ENCODE data around the gene PHAF1. TPM values are rescaled to one million over a fixed set of nuclear protein-coding genes. Genes with fewer than 3 reads are reported as not detected.

PHAF1 gene
- polyA plus RNA-seq, 1 donor, result 20.8 TPM

GRCh38 chr16:67148221-67148620, 38.5 kb downstream of the PHAF1 start:
- DNase-seq, result no peak

GRCh38 chr16:67148656-67149275, 39.0 kb downstream of the PHAF1 start:
- DNase-seq, result no peak

GRCh38 chr16:67149276-67150046, 39.7 kb downstream of the PHAF1 start:
- DNase-seq, result no peak

- peak; percentile 88 for DNase-seq
These were observed 40.5 kb downstream of the PHAF1 start for GRCh38 chr16:67150047-67150832.

GRCh38 chr16:67150833-67151396, 41.2 kb downstream of the PHAF1 start, which contains the start of gene B3GNT9:
TSS of gene B3GNT9 (minus strand) at chr16:67150998. CDS start at chr16:67150485, 513 bp downstream.
- DNase-seq, result peak; percentile 89

GRCh38 chr16:67151431-67152097, 41.8 kb downstream of the PHAF1 start:
- DNase-seq, result no peak

GRCh38 chr16:67154578-67155294, 45.0 kb downstream of the PHAF1 start:
- no peak for DNase-seq

GRCh38 chr16:67155295-67156142, 45.8 kb downstream of the PHAF1 start:
- DNase-seq, result peak; percentile 89

GRCh38 chr16:67156143-67156844, 46.6 kb downstream of the PHAF1 start:
- no peak for DNase-seq

GRCh38 chr16:67157106-67157748, 47.5 kb downstream of the PHAF1 start:
- no peak for DNase-seq

GRCh38 chr16:67157892-67158635, 48.3 kb downstream of the PHAF1 start:
- DNase-seq, result no peak

GRCh38 chr16:67158637-67159600, 49.2 kb downstream of the PHAF1 start:
- DNase-seq, result no peak

- DNase-seq, result no peak
These were observed 51.9 kb downstream of the PHAF1 start for GRCh38 chr16:67161595-67162058.

GRCh38 chr16:67162506-67163163, 52.9 kb downstream of the PHAF1 start:
- no peak for DNase-seq

GRCh38 chr16:67163164-67163998, 53.6 kb downstream of the PHAF1 start:
- no peak for DNase-seq

All from hindlimb muscle (tissue), 1 donor.